ENCODE data around the gene CMPK2. TPM values are rescaled to one million over a fixed set of nuclear protein-coding genes. Genes with fewer than 3 reads are reported as not detected.

CMPK2 gene
- total and polyA plus RNA-seq, 7 experiments from 2014 or later = 4.0 to 63.0 (median 6.6) TPM

DNA sequence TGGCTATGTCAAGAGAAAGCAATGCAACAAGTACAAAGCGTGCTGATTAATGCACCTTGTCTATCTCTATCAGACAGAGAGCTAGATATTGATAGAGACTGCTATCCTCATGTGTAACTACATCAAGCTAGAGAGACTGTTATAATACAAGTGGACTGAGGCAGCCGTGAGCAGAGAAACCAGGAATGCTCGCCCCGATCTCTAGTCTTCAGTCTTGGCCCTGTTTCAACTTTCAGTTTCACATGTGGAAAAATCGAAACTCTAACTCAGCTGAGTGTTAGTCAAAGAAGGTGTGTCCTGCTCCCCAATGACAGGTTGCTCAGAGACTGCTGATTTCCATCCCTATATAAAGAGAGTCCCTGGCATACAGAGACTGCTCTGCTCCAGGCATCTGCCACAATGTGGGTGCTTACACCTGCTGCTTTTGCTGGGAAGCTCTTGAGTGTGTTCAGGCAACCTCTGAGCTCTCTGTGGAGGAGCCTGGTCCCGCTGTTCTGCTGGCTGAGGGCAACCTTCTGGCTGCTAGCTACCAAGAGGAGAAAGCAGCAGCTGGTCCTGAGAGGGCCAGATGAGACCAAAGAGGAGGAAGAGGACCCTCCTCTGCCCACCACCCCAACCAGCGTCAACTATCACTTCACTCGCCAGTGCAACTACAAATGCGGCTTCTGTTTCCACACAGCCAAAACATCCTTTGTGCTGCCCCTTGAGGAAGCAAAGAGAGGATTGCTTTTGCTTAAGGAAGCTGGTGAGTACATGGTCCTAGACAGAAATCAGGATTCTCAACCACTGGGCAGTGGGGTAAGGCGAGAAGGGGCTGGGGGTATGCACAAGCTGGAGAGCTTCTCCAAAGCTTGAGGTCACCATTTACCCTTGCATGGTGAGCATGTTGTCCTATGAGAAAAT lies 11.9 kb upstream of the CMPK2 start, which contains the start of gene RSAD2:
Gene RSAD2, plus strand, starts transcription at position 376 of the 903 bp plus-strand sequence. Its CDS starts 24 bp downstream, at position 400.
- Mint-ChIP-seq H3K27me3 (no peaks in the 10 kb centered on the region), H3K9me3 (peaks cover 0 to 5% (median 3%) of the 10 kb centered on the region in 11 donors), H3K36me3 (peaks cover 0 to 48% (median 6%) of the 10 kb centered on the region in 5 donors), H3K4me1 (peaks cover 36 to 94% (median 78%) of the 10 kb centered on the region in 7 donors), H3K4me3 (peak within 1 kb of the TSS; percentile 80 to 97 (median 90)), H3K27ac (peak within 1 kb of the TSS; percentile 80 to 98 (median 91))
- DNase-seq (peak in 8 of 9 donors; percentile 29 to 73 (median 64)), ATAC-seq (peak; percentile 85)
- H3K27ac ChIP-seq (ENCODE audit: low read depth, low read length) = peak within 1 kb of the TSS; percentile 59
- CTCF ChIA-PET = interaction anchor here (0.6 to 3.9 kb wide), 9 partner anchors 10 to 167 kb away, joined by 3 to 38 read pairs (median 5); partner anchors contain the start of gene CMPK2
- no peaks in the 10 kb centered on the region for H3K27me3 ChIP-seq (ENCODE audit: control insufficient read depth in 2 of 2, insufficient read depth in 2 of 2, low read length in 2 of 2)
- H3K36me3 ChIP-seq (ENCODE audit: control insufficient read depth in 2 of 3, insufficient read depth in 3 of 3, low read length in 3 of 3) = no peaks in the 10 kb centered on the region
- POLR2A ChIA-PET = interaction anchor here (0.7 to 7.6 kb wide), 8 partner anchors 10 to 1804 kb away, joined by 3 to 94 read pairs (median 6); partner anchors contain the start of genes CMPK2, ID2 and RNF144A
- intact Hi-C loops (cut with micrococcal nuclease) = loop anchor here (1.0 kb wide), 3 partner anchors 11 to 44 kb away; no protein-coding TSS in a partner anchor
- H3K9me3 ChIP-seq (ENCODE audit: control insufficient read depth in 2 of 3, low read length in 3 of 3) = no peaks in the 10 kb centered on the region
- peak within 1 kb of the TSS; percentile 58 for H3K4me3 ChIP-seq (ENCODE audit: low read length)
- H3K4me1 ChIP-seq (ENCODE audit: control insufficient read depth in 2 of 2, insufficient read depth in 2 of 2, low read length in 2 of 2) = peaks cover 20 to 50% of the 10 kb centered on the region in 2 donors

DNA sequence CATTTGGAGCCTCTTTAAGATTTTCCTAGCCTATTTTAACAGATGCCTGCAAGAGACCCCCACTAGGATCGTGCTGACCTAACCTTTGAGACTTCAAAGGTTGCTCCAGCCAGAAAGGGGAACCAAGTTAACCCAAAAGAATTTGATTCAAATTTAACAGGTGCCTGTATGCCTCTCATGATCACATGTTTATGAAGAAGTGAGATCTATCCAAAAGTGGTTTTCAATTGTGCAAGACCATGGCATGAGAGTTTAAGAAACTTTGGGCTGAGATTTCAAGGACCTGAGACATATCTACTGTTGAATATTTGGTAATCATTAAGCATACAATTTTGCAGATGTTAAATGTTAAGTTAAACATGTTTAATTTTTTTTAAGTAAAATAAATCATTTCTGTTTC lies 10.6 kb upstream of the CMPK2 start:
- Mint-ChIP-seq H3K27me3 (no peaks in the 10 kb centered on the region), H3K4me1 (peaks cover 38 to 92% (median 71%) of the 10 kb centered on the region in 7 donors), H3K4me3 (peak overlapping the region in 5 of 10 donors; percentile 69 to 93 (median 88)), H3K27ac (peak overlapping the region in 4 of 9 donors; percentile 40 to 98 (median 66)), H3K36me3 (peaks cover 0 to 41% (median 0%) of the 10 kb centered on the region in 5 donors), H3K9me3 (peaks cover 0 to 5% (median 4%) of the 10 kb centered on the region in 11 donors)
- no peaks in the 10 kb centered on the region for H3K9me3 ChIP-seq (ENCODE audit: control insufficient read depth in 2 of 3, low read length in 3 of 3)
- peaks cover 20 to 50% of the 10 kb centered on the region in 2 donors for H3K4me1 ChIP-seq (ENCODE audit: control insufficient read depth in 2 of 2, insufficient read depth in 2 of 2, low read length in 2 of 2)
- ATAC-seq (no peak), DNase-seq (no peak)
- H3K27me3 ChIP-seq (ENCODE audit: control insufficient read depth in 2 of 2, insufficient read depth in 2 of 2, low read length in 2 of 2) = no peaks in the 10 kb centered on the region
- H3K4me3 ChIP-seq (ENCODE audit: low read length) = no peak overlapping the region
- ChIA-PET CTCF (interaction anchor here (0.6 to 3.9 kb wide), 4 partner anchors 8 to 18 kb away, joined by 4 to 38 read pairs (median 5); partner anchors contain the start of gene CMPK2), POLR2A (interaction anchor here (2.2 to 7.6 kb wide), 3 partner anchors 9 to 38 kb away, joined by 5 to 94 read pairs (median 70); partner anchors contain the start of genes CMPK2 and RNF144A)
- H3K36me3 ChIP-seq (ENCODE audit: control insufficient read depth in 2 of 3, insufficient read depth in 3 of 3, low read length in 3 of 3) = no peaks in the 10 kb centered on the region
- intact Hi-C loops (cut with micrococcal nuclease) = no loop called here
- H3K27ac ChIP-seq (ENCODE audit: low read depth, low read length) = no peak overlapping the region

DNA sequence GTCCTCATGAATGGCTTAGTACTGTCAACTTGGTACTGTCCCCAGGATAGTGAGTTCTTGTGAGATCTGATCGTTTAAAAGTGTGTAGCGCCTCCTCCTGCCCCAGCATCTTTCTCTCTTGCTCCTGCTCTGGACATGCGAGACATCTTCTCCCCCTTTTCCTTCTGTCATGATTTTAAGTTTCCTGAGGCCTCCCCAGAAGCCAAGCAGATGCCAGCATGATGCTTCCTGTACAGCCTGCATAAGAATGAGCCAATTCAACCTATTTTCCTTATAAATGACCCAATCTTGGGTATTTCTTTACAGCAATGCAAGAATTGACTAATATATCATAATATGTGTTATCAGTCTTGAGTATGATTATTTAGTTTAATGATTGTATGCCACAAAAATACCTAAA lies 8.3 kb upstream of the CMPK2 start:
- no peak for ATAC-seq
- CTCF ChIA-PET = interaction anchor here (0.6 kb wide), 1 partner anchor 59 kb away, joined by 3 read pairs; no protein-coding TSS in a partner anchor
- no peaks in the 10 kb centered on the region for H3K27me3 Mint-ChIP-seq
- POLR2A ChIA-PET = interaction anchor here (0.6 to 7.6 kb wide), 2 partner anchors 7 to 16 kb away, joined by 3 to 94 read pairs; partner anchors contain the start of gene CMPK2
- H3K4me3 Mint-ChIP-seq = peak overlapping the region in 1 of 10 donors; percentile 16
- Histone ChIP-seq H3K9me3 (ENCODE audit: control insufficient read depth in 2 of 3, low read length in 3 of 3) (no peaks in the 10 kb centered on the region), H3K4me3 (ENCODE audit: low read length) (no peak overlapping the region), H3K36me3 (ENCODE audit: control insufficient read depth in 2 of 3, insufficient read depth in 3 of 3, low read length in 3 of 3) (no peaks in the 10 kb centered on the region), H3K4me1 (ENCODE audit: control insufficient read depth in 2 of 2, insufficient read depth in 2 of 2, low read length in 2 of 2) (peaks cover 12 to 33% of the 10 kb centered on the region in 2 donors), H3K27ac (ENCODE audit: low read depth, low read length) (no peak overlapping the region), H3K27me3 (ENCODE audit: control insufficient read depth in 2 of 2, insufficient read depth in 2 of 2, low read length in 2 of 2) (no peaks in the 10 kb centered on the region)
- DNase-seq = no peak
- intact Hi-C loops (cut with micrococcal nuclease) = no loop called here
- peak overlapping the region in 5 of 9 donors; percentile 13 to 90 (median 46) for H3K27ac Mint-ChIP-seq
- peaks cover 24 to 72% (median 58%) of the 10 kb centered on the region in 7 donors for H3K4me1 Mint-ChIP-seq
- peaks cover 0 to 5% (median 4%) of the 10 kb centered on the region in 11 donors for H3K9me3 Mint-ChIP-seq
- peaks cover 0 to 35% (median 0%) of the 10 kb centered on the region in 5 donors for H3K36me3 Mint-ChIP-seq

DNA sequence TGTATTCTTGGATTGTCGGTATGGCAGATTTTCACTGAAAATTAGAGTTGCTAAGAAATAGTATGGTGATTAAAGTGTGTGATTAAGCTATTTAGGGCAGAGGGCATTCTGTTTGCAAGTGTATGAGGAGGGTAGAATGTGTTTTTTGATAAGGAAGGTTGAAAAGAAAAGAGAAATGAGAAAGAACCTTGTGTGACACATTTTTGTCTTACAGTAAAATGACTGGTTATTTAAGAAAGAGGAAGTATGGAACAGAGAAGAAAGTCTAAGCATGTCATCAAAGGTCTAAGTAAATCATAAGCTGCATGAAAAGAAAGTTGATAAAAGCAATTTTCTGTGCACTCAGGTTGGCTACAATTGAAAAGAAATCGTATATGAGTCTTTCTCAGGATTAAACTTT lies 6.7 kb upstream of the CMPK2 start:
- H3K4me3 ChIP-seq (ENCODE audit: low read length) = no peak overlapping the region
- H3K4me1 ChIP-seq (ENCODE audit: control insufficient read depth in 2 of 2, insufficient read depth in 2 of 2, low read length in 2 of 2) = peaks cover 0 to 19% of the 10 kb centered on the region in 2 donors
- no peaks in the 10 kb centered on the region for H3K27me3 ChIP-seq (ENCODE audit: control insufficient read depth in 2 of 2, insufficient read depth in 2 of 2, low read length in 2 of 2)
- H3K36me3 Mint-ChIP-seq = peaks cover 0 to 31% (median 0%) of the 10 kb centered on the region in 5 donors
- peak overlapping the region in 9 of 10 donors; percentile 0 to 77 (median 39) for H3K4me3 Mint-ChIP-seq
- ChIA-PET POLR2A (interaction anchor here (0.6 to 1.0 kb wide), 4 partner anchors 37 to 180 kb away, joined by 3 read pairs; no protein-coding TSS in a partner anchor), CTCF (interaction anchor here (0.7 to 1.3 kb wide), 6 partner anchors 11 to 142 kb away, joined by 3 to 5 read pairs (median 4); no protein-coding TSS in a partner anchor)
- DNase-seq (no peak), ATAC-seq (no peak)
- H3K9me3 Mint-ChIP-seq = peaks cover 0 to 5% (median 4%) of the 10 kb centered on the region in 11 donors
- no peak overlapping the region for H3K27ac ChIP-seq (ENCODE audit: low read depth, low read length)
- intact Hi-C loops (cut with micrococcal nuclease) = no loop called here
- no peaks in the 10 kb centered on the region for H3K9me3 ChIP-seq (ENCODE audit: control insufficient read depth in 2 of 3, low read length in 3 of 3)
- no peaks in the 10 kb centered on the region for H3K36me3 ChIP-seq (ENCODE audit: control insufficient read depth in 2 of 3, insufficient read depth in 3 of 3, low read length in 3 of 3)
- H3K27me3 Mint-ChIP-seq = no peaks in the 10 kb centered on the region
- peak overlapping the region; percentile 1 to 90 (median 50) for H3K27ac Mint-ChIP-seq
- H3K4me1 Mint-ChIP-seq = peaks cover 16 to 63% (median 55%) of the 10 kb centered on the region in 7 donors

DNA sequence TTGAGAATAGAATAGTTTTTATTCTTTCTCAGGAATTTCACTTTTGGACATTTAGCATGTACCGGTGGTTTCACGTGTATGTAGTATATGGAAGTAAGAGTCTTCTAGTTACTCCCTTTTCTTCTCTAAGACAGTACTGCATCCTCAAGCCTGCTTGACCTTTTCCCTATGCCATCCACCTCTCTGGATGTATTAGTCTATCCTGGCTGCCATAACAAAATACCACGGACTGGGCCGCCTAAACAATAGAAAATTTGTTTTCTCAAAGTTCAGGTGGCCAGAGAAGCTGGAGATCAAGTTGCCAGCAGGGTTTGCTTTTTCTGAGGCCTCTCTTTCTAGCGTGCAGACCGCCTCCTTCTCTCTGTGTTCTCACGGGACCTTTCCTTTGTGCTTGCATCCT lies 1.3 kb upstream of the CMPK2 start:
- Histone ChIP-seq H3K9me3 (ENCODE audit: control insufficient read depth in 2 of 3, low read length in 3 of 3) (no peaks in the 10 kb centered on the region), H3K27me3 (ENCODE audit: control insufficient read depth in 2 of 2, insufficient read depth in 2 of 2, low read length in 2 of 2) (no peaks in the 10 kb centered on the region), H3K27ac (ENCODE audit: low read depth, low read length) (no peak overlapping the region), H3K4me1 (ENCODE audit: control insufficient read depth in 2 of 2, insufficient read depth in 2 of 2, low read length in 2 of 2) (peaks cover 6 to 10% of the 10 kb centered on the region in 2 donors), H3K4me3 (ENCODE audit: low read length) (no peak overlapping the region), H3K36me3 (ENCODE audit: control insufficient read depth in 2 of 3, insufficient read depth in 3 of 3, low read length in 3 of 3) (peaks cover 0 to 4% (median 0%) of the 10 kb centered on the region in 3 experiments)
- Mint-ChIP-seq H3K27ac (peak overlapping the region in 8 of 9 donors; percentile 6 to 100 (median 66)), H3K27me3 (peaks cover 0 to 2% (median 0%) of the 10 kb centered on the region in 5 donors), H3K4me3 (peak overlapping the region; percentile 29 to 100 (median 93)), H3K36me3 (peaks cover 7 to 42% (median 13%) of the 10 kb centered on the region in 5 donors), H3K9me3 (peaks cover 0 to 2% (median 0%) of the 10 kb centered on the region in 11 donors), H3K4me1 (peaks cover 15 to 57% (median 29%) of the 10 kb centered on the region in 7 donors)
- intact Hi-C loops (cut with micrococcal nuclease) = loop anchor here (1.0 to 10.0 kb wide), 5 partner anchors 10 to 1815 kb away; partner anchors contain the start of genes RSAD2 (in 2 of the 2) and ID2 (in 1 of the 2)
- ChIA-PET POLR2A (interaction anchor here (0.8 to 6.2 kb wide), 5 partner anchors 11 to 50 kb away, joined by 4 to 94 read pairs (median 8); partner anchors contain the start of genes RNF144A and RSAD2), CTCF (interaction anchor here (0.7 to 3.2 kb wide), 7 partner anchors 11 to 147 kb away, joined by 3 to 38 read pairs (median 4); partner anchors contain the start of gene RSAD2)
- no peak for DNase-seq
- ATAC-seq = no peak

Data from naive thymus-derived CD4-positive, alpha-beta T cell (primary cell).